SK-N-MC (cell line): Measurements from ENCODE around the gene TSHZ2.

Experiments used
- EZH2 ChIP-seq: fragments of 200-600 bp; sonication (generic); IDR thresholded peaks from one replicate; pipeline ENCODE4 v1.6.1; 2017; ENCODE audit warnings: antibody characterized with exemption
- FOXP2 ChIP-seq: optimal IDR thresholded peaks from 2 replicates; pipeline ENCODE3; 2011; ENCODE audit warnings: mild to moderate bottlenecking, moderate library complexity; ENCODE audit not compliant: insufficient read depth; ENCODE audit errors: extremely low read length, control extremely low read depth
- POLR2AphosphoS5 ChIP-seq: IDR thresholded peaks from 2 replicates; pipeline ENCODE4 v1.6.1; 2012; ENCODE audit warnings: mild to moderate bottlenecking, low read depth, low read length, borderline replicate concordance

DNA sequence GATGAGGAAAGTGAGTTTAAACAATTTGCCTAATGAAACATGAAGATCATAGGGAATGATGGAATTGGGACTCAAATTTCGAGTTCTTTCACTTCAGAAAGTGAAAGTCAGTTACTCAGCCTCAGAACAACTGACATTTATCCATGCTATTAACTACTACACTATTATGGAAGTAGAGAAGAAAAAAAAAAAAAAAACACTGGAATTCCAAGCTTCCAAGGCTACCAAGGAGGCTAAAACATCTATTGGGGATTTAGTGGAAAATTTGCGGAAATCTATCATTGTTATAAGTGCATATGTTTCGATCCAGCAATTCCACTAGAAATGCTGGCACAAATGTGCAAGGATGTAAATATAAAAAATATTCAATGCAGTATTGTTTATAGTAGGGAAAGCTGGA lies 70.4 kb downstream of the TSHZ2 start:
- TF ChIP-seq EZH2 (no peak), POLR2AphosphoS5 (no peak), FOXP2 (no peak)
